ENCODE results near the gene PIK3CB.
"Not testable (repeated sequence)": the region's sequence is repeated elsewhere in the genome, so short reads cannot be mapped to it uniquely, and the experiment has no call there.

PIK3CB gene

GRCh38 chr3:138838385-138838784, 3.7 kb upstream of the PIK3CB start:
- H2AFZ ChIP-seq (ENCODE audit: low read length); H3K27me3 ChIP-seq (ENCODE audit: control insufficient read depth in 3 of 3, insufficient read depth in 3 of 3, low read depth in 1 of 3, low read length in 3 of 3); H3K36me3 ChIP-seq (replicated peaks in 1 of 2; ENCODE audit: control insufficient read depth in 2 of 2, insufficient read depth in 2 of 2, low read length in 2 of 2); H3K9ac ChIP-seq (ENCODE audit: low read depth, low read length, poor library complexity); H3K79me1 ChIP-seq (ENCODE audit: low read depth, low read length); H3K4me2 ChIP-seq (ENCODE audit: insufficient read depth, low read length, poor library complexity, severe bottlenecking); H3K23ac ChIP-seq (ENCODE audit: low read depth, low read length, poor library complexity); H2BK12ac ChIP-seq (ENCODE audit: low read length); H4K91ac ChIP-seq (ENCODE audit: low read depth, low read length, poor library complexity); H3K14ac ChIP-seq (ENCODE audit: low read length); H2BK15ac ChIP-seq (ENCODE audit: low read length); H2BK120ac ChIP-seq (ENCODE audit: low read depth, low read length); H3K18ac ChIP-seq (ENCODE audit: low read length); H3K4me3 ChIP-seq (ENCODE audit: low read length in 2 of 2); H2BK5ac ChIP-seq (ENCODE audit: low read length); H3K4me1 ChIP-seq (ENCODE audit: control insufficient read depth in 2 of 2, insufficient read depth in 1 of 2, low read depth in 1 of 2, low read length in 2 of 2); H4K8ac ChIP-seq (ENCODE audit: low read depth, low read length); H2AK5ac ChIP-seq (ENCODE audit: low read depth, low read length); DNase-seq (ENCODE audit: low spot score); H3K4ac ChIP-seq (ENCODE audit: low read length); H3K27ac ChIP-seq (replicated peaks; ENCODE audit: low read length); H3K9me3 ChIP-seq (replicated peaks in 1 of 2; ENCODE audit: control insufficient read depth in 2 of 2, insufficient read depth in 1 of 2, low read depth in 1 of 2, low read length in 2 of 2): not testable (repeated sequence)
- no CpG with 5 or more reads among the region's 7 CpGs for WGBS, 2 donors (ENCODE audit: extremely low coverage in 2 of 2, insufficient read length in 2 of 2, insufficient replicate concordance in 1 of 2)

- H3K23ac ChIP-seq (ENCODE audit: low read depth, low read length, poor library complexity); DNase-seq (ENCODE audit: low spot score); H3K9ac ChIP-seq (ENCODE audit: low read depth, low read length, poor library complexity); H2AK5ac ChIP-seq (ENCODE audit: low read depth, low read length); H3K4ac ChIP-seq (ENCODE audit: low read length); H3K4me2 ChIP-seq (ENCODE audit: insufficient read depth, low read length, poor library complexity, severe bottlenecking); H2BK12ac ChIP-seq (ENCODE audit: low read length); H3K27me3 ChIP-seq (ENCODE audit: control insufficient read depth in 3 of 3, insufficient read depth in 3 of 3, low read depth in 1 of 3, low read length in 3 of 3); H3K4me1 ChIP-seq (ENCODE audit: control insufficient read depth in 2 of 2, insufficient read depth in 1 of 2, low read depth in 1 of 2, low read length in 2 of 2); H3K27ac ChIP-seq (replicated peaks; ENCODE audit: low read length); H2BK15ac ChIP-seq (ENCODE audit: low read length); H3K9me3 ChIP-seq (replicated peaks in 1 of 2; ENCODE audit: control insufficient read depth in 2 of 2, insufficient read depth in 1 of 2, low read depth in 1 of 2, low read length in 2 of 2); H4K91ac ChIP-seq (ENCODE audit: low read depth, low read length, poor library complexity); H2AFZ ChIP-seq (ENCODE audit: low read length); H3K18ac ChIP-seq (ENCODE audit: low read length); H3K36me3 ChIP-seq (replicated peaks in 1 of 2; ENCODE audit: control insufficient read depth in 2 of 2, insufficient read depth in 2 of 2, low read length in 2 of 2); H2BK5ac ChIP-seq (ENCODE audit: low read length); H2BK120ac ChIP-seq (ENCODE audit: low read depth, low read length); H4K8ac ChIP-seq (ENCODE audit: low read depth, low read length); H3K79me1 ChIP-seq (ENCODE audit: low read depth, low read length): not testable (repeated sequence)
- Histone ChIP-seq H3K4me3 (ENCODE audit: low read length in 2 of 2) (peak overlapping the region in 1 of 2 donors; percentile 59), H3K14ac (ENCODE audit: low read length) (peak overlapping the region; percentile 5)
- WGBS, 2 donors (ENCODE audit: extremely low coverage in 2 of 2, insufficient read length in 2 of 2, insufficient replicate concordance in 1 of 2): no CpG with 5 or more reads among the region's 19 CpGs
Measured at GRCh38 chr3:138835846-138836245, 1.1 kb upstream of the PIK3CB start.

DNA sequence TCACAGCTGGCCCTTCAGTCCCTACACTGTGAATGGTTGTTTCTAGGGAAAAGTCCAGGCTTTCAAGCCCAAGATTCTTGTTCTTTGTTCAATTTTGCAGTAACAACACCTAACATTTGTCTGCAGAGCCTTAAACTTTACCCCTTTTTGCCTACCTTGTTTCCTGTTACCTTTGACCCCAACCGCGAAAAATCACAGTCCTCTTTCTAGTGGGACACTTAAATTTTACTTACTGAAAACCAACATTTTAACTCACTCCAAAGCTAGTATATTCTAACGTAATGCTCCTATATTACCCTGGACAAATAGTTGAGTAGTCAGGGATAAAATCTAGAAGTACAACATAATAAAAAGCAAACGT, 649 bp upstream of the PIK3CB start:
- peak overlapping the region; percentile 96 for H3K27ac ChIP-seq (replicated peaks; ENCODE audit: low read length)
- no peaks in the 10 kb centered on the region for H3K36me3 ChIP-seq (replicated peaks in 1 of 2; ENCODE audit: control insufficient read depth in 2 of 2, insufficient read depth in 2 of 2, low read length in 2 of 2)
- no peak overlapping the region for H3K23ac ChIP-seq (ENCODE audit: low read depth, low read length, poor library complexity)
- no peaks in the 10 kb centered on the region for H3K27me3 ChIP-seq (ENCODE audit: control insufficient read depth in 3 of 3, insufficient read depth in 3 of 3, low read depth in 1 of 3, low read length in 3 of 3)
- H3K9ac ChIP-seq (ENCODE audit: low read depth, low read length, poor library complexity): no peak overlapping the region
- H3K18ac ChIP-seq (ENCODE audit: low read length): peak overlapping the region; percentile 91
- no peak overlapping the region for H2AK5ac ChIP-seq (ENCODE audit: low read depth, low read length)
- no peak overlapping the region for H2BK120ac ChIP-seq (ENCODE audit: low read depth, low read length)
- H2BK5ac ChIP-seq (ENCODE audit: low read length): peak overlapping the region; percentile 99
- peak overlapping the region; percentile 96 for H2BK15ac ChIP-seq (ENCODE audit: low read length)
- peak overlapping the region; percentile 79 for H4K91ac ChIP-seq (ENCODE audit: low read depth, low read length, poor library complexity)
- H3K14ac ChIP-seq (ENCODE audit: low read length): peak overlapping the region; percentile 63
- H4K8ac ChIP-seq (ENCODE audit: low read depth, low read length): no peak overlapping the region
- H3K4me3 ChIP-seq (ENCODE audit: low read length in 2 of 2): peak overlapping the region; percentile 59 to 74
- DNase-seq (ENCODE audit: low spot score): no peak
- no peaks in the 10 kb centered on the region for H3K9me3 ChIP-seq (replicated peaks in 1 of 2; ENCODE audit: control insufficient read depth in 2 of 2, insufficient read depth in 1 of 2, low read depth in 1 of 2, low read length in 2 of 2)
- no peak overlapping the region for H3K4ac ChIP-seq (ENCODE audit: low read length)
- H2AFZ ChIP-seq (ENCODE audit: low read length): peak overlapping the region; percentile 98
- peaks cover 1% of the 10 kb centered on the region for H3K79me1 ChIP-seq (ENCODE audit: low read depth, low read length)
- no CpG with 5 or more reads among the region's 4 CpGs for WGBS, 2 donors (ENCODE audit: extremely low coverage in 2 of 2, insufficient read length in 2 of 2, insufficient replicate concordance in 1 of 2)
- H3K4me1 ChIP-seq (ENCODE audit: control insufficient read depth in 2 of 2, insufficient read depth in 1 of 2, low read depth in 1 of 2, low read length in 2 of 2): peaks cover 4% of the 10 kb centered on the region in 2 donors
- H2BK12ac ChIP-seq (ENCODE audit: low read length): no peak overlapping the region
- H3K4me2 ChIP-seq (ENCODE audit: insufficient read depth, low read length, poor library complexity, severe bottlenecking): peak overlapping the region; percentile 75

DNA sequence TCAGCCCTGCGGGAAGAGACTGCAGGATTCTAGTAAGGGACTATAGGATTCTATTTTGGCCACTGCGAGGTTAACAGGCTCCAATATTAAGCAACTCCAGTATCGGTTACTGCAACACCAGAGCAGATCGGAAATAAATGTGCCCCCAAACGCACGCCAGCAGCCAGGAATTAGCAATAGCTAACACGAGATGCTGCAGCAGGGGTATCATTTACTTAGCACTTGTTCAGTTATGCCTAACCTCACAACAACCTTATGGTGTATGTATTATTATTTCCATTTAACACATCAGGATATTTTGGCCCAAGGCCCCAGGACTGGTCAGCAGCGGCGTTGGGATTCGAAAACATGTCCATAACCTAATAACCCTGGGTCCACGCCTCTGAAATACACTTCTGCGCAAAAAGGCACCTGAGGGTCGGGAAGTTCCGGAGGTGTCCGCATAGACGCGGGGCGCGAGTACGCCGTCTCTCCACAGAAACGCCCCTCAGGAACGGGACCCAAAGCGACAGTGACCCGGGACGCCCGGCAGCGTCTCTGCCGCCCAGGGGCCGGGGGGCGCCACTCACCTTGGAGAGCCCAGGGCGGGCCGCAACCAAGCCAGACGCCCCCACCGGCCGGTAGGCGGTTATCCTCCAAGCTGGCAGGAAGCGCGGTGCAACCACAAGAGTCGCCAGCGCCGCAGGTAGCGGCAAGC, 681 bp downstream of the PIK3CB start:
- WGBS, 2 donors (ENCODE audit: extremely low coverage in 2 of 2, insufficient read length in 2 of 2, insufficient replicate concordance in 1 of 2): no CpG with 5 or more reads among the region's 43 CpGs
- peak overlapping the region; percentile 85 for H3K27ac ChIP-seq (replicated peaks; ENCODE audit: low read length)
- DNase-seq (ENCODE audit: low spot score): no peak

More for the DNA sequence above, 681 bp downstream of the PIK3CB start:
- Histone ChIP-seq H2BK15ac (ENCODE audit: low read length) (peak overlapping the region; percentile 67), H2BK5ac (ENCODE audit: low read length) (peak overlapping the region; percentile 99), H3K4me2 (ENCODE audit: insufficient read depth, low read length, poor library complexity, severe bottlenecking) (peak overlapping the region; percentile 69), H3K9me3 (replicated peaks in 1 of 2; ENCODE audit: control insufficient read depth in 2 of 2, insufficient read depth in 1 of 2, low read depth in 1 of 2, low read length in 2 of 2) (no peaks in the 10 kb centered on the region), H4K8ac (ENCODE audit: low read depth, low read length) (no peak overlapping the region), H3K23ac (ENCODE audit: low read depth, low read length, poor library complexity) (peak overlapping the region; percentile 99), H3K4me1 (ENCODE audit: control insufficient read depth in 2 of 2, insufficient read depth in 1 of 2, low read depth in 1 of 2, low read length in 2 of 2) (peaks cover 4% of the 10 kb centered on the region in 2 donors), H3K4me3 (ENCODE audit: low read length in 2 of 2) (peak overlapping the region; percentile 59 to 91), H3K18ac (ENCODE audit: low read length) (peak overlapping the region; percentile 99), H3K4ac (ENCODE audit: low read length) (no peak overlapping the region), H3K36me3 (replicated peaks in 1 of 2; ENCODE audit: control insufficient read depth in 2 of 2, insufficient read depth in 2 of 2, low read length in 2 of 2) (no peaks in the 10 kb centered on the region), H2BK12ac (ENCODE audit: low read length) (no peak overlapping the region), H3K27me3 (ENCODE audit: control insufficient read depth in 3 of 3, insufficient read depth in 3 of 3, low read depth in 1 of 3, low read length in 3 of 3) (no peaks in the 10 kb centered on the region), H2AK5ac (ENCODE audit: low read depth, low read length) (no peak overlapping the region), H2AFZ (ENCODE audit: low read length) (peak overlapping the region; percentile 98), H3K14ac (ENCODE audit: low read length) (peak overlapping the region; percentile 82), H4K91ac (ENCODE audit: low read depth, low read length, poor library complexity) (no peak overlapping the region), H3K9ac (ENCODE audit: low read depth, low read length, poor library complexity) (peak overlapping the region; percentile 95), H3K79me1 (ENCODE audit: low read depth, low read length) (peaks cover 6% of the 10 kb centered on the region), H2BK120ac (ENCODE audit: low read depth, low read length) (peak overlapping the region; percentile 72)

Measured in neuronal stem cell (in vitro differentiated cells).